Upper lobe of right lung (tissue), 1 donor: ENCODE data around the gene GTF2F1. TPM values are rescaled to one million over a fixed set of nuclear protein-coding genes. Genes with fewer than 3 reads are reported as not detected.
"Not testable (repeated sequence)": the region's sequence is repeated elsewhere in the genome, so short reads cannot be mapped to it uniquely, and the experiment has no call there.

ENCODE experiments used
- ATAC-seq: fragments of 200-7000 bp; cut with Tn5 transposase; one replicate; pipeline ENCODE4 v1.9.1; 2020; ENCODE audit warnings: mild to moderate bottlenecking, moderate library complexity
- DNase-seq: peaks from one replicate; pipeline ENCODE4 v3.0.0-alpha.2; 2020
- H3K27ac ChIP-seq: fragments of 200-600 bp; one replicate; pipeline ENCODE4 v1.8.0; 2022
- H3K27me3 ChIP-seq: fragments of 200-600 bp; one replicate; pipeline ENCODE4 v1.8.0; 2022; ENCODE audit warnings: mild to moderate bottlenecking
- H3K36me3 ChIP-seq: fragments of 200-600 bp; one replicate; pipeline ENCODE4 v1.8.0; 2022
- H3K4me1 ChIP-seq: fragments of 200-600 bp; one replicate; pipeline ENCODE4 v1.8.0; 2022
- H3K4me3 ChIP-seq: fragments of 200-600 bp; one replicate; pipeline ENCODE4 v1.8.0; 2022; ENCODE audit warnings: mild to moderate bottlenecking
- H3K9me3 ChIP-seq: fragments of 200-600 bp; one replicate; pipeline ENCODE4 v1.8.0; 2022
- CTCF ChIP-seq: fragments of 200-600 bp; IDR thresholded peaks from one replicate; pipeline ENCODE4 v1.8.0; 2022; ENCODE audit warnings: antibody characterized with exemption
- intact Hi-C: fragments of 100-400 bp; cut with DNase I; formaldehyde crosslinking; loops from one replicate; pipeline ENCODE4 v1.11.0; 2022
- total RNA-seq: library from RNA; stranded (reverse); fragmentation: NEBNext Ultra II Directional; extraction: Animal tissue kit (Norgen Biotek cat#: 25700); gene quantifications from one replicate; pipeline ENCODE4 v1.2.1, GENCODE V29; 2021
- donor health status: DM: no; HTN: yes; CAD: no; lungs with severe emphysema.

The GTF2F1 gene
- total RNA-seq, 1 donor from 2014 or later, result 47.4 TPM

- Histone ChIP-seq H3K27ac (no peak overlapping the region), H3K4me1 (no peaks in the 10 kb centered on the region), H3K36me3 (no peaks in the 10 kb centered on the region), H3K4me3 (no peak overlapping the region), H3K27me3 (no peaks in the 10 kb centered on the region), H3K9me3 (no peaks in the 10 kb centered on the region)
- no peak for TF ChIP-seq CTCF
- DNase-seq, result no peak
- intact Hi-C loops, result no loop called here
- ATAC-seq, result no peak
Measured at GRCh38 chr19:6433165-6433564, 40.2 kb upstream of the GTF2F1 start.

- no peaks in the 10 kb centered on the region for H3K27me3 ChIP-seq
- intact Hi-C loops, result no loop called here
- no peak overlapping the region for H3K27ac ChIP-seq
- ATAC-seq, result no peak
- no peaks in the 10 kb centered on the region for H3K4me1 ChIP-seq
- no peaks in the 10 kb centered on the region for H3K36me3 ChIP-seq
- no peak for DNase-seq
- H3K4me3 ChIP-seq, result no peak overlapping the region
- no peaks in the 10 kb centered on the region for H3K9me3 ChIP-seq
- TF ChIP-seq CTCF, result no peak
Measured at GRCh38 chr19:6431891-6432290, 38.9 kb upstream of the GTF2F1 start.

GRCh38 chr19:6429419-6430221 is 36.7 kb upstream of the GTF2F1 start:
- Histone ChIP-seq H3K4me3 (no peak overlapping the region), H3K36me3 (no peaks in the 10 kb centered on the region), H3K27me3 (no peaks in the 10 kb centered on the region), H3K27ac (no peak overlapping the region), H3K4me1 (no peaks in the 10 kb centered on the region), H3K9me3 (no peaks in the 10 kb centered on the region)
- ATAC-seq, result no peak
- TF ChIP-seq CTCF, result no peak
- intact Hi-C loops, result no loop called here
- DNase-seq, result no peak

GRCh38 chr19:6428692-6429418 is 35.9 kb upstream of the GTF2F1 start:
- H3K27me3 ChIP-seq, intact Hi-C loops, H3K4me3 ChIP-seq, H3K36me3 ChIP-seq, ATAC-seq, DNase-seq, H3K4me1 ChIP-seq, H3K9me3 ChIP-seq, H3K27ac ChIP-seq: not testable (repeated sequence)

GRCh38 chr19:6427131-6427530 is 34.2 kb upstream of the GTF2F1 start:
- DNase-seq, result no peak
- intact Hi-C loops, result no loop called here
- peaks cover 3% of the 10 kb centered on the region for H3K36me3 ChIP-seq
- no peak overlapping the region for H3K4me3 ChIP-seq
- no peak for ATAC-seq
- no peaks in the 10 kb centered on the region for H3K9me3 ChIP-seq
- no peaks in the 10 kb centered on the region for H3K27me3 ChIP-seq
- no peak overlapping the region for H3K27ac ChIP-seq
- no peak for TF ChIP-seq CTCF
- H3K4me1 ChIP-seq, result peaks cover 14% of the 10 kb centered on the region
